Measurements from ENCODE around the gene ERI3. TPM values are rescaled to one million over a fixed set of nuclear protein-coding genes. Genes with fewer than 3 reads are reported as not detected.
A peak's percentile ranks its signal among the peaks of the same experiment; 100 is the strongest.

The ERI3 gene
- total and polyA plus RNA-seq, 2 of the 13 experiments (the other 11 are each of a cell fraction or from before 2014, with no cell fraction given), result 35.6 to 35.9 TPM

GRCh38 chr1:44212355-44213221, 142.5 kb downstream of the ERI3 start:
- H3K9me3 ChIP-seq (ENCODE audit: low read length), result no peaks in the 10 kb centered on the region
- DNase-seq (ENCODE audit: low spot score) (no peak), FAIRE-seq (no peak), ATAC-seq (no peak)
- peaks cover 3 to 18% of the 10 kb centered on the region in 2 experiments; a peak in 4 of 5 replicates for H3K36me3 ChIP-seq (replicated peaks in 1 of 2; ENCODE audit: control insufficient read depth in 1 of 2, insufficient read depth in 2 of 2, low read length in 2 of 2)
- H2AFZ ChIP-seq (ENCODE audit: low read length), result peak overlapping the region; percentile 88
- in situ Hi-C loops (cut with HindIII; ENCODE audit: extremely low pct_ligation_motif_present, low pct_unique_long_range_greater_than_20kb) (loop anchor here (25.0 kb wide), 1 partner anchor 375 kb away; no protein-coding TSS in a partner anchor), intact Hi-C loops (cut with micrococcal nuclease; ENCODE audit: unreplicated experiment) (no loop called here)
- H3K79me2 ChIP-seq (ENCODE audit: insufficient read depth, low read length), result peaks cover 5% of the 10 kb centered on the region
- H3K9ac ChIP-seq (ENCODE audit: insufficient read depth, low read depth, low read length), result peak overlapping the region; percentile 77
- CTCF ChIA-PET (ENCODE audit: low intra/inter-chr PET ratio, low total read pairs), result no interaction called here
- peak overlapping the region; percentile 97 for H3K4me2 ChIP-seq (ENCODE audit: low read depth, low read length)
- H3K4me3 ChIP-seq (replicated peaks in 1 of 3; ENCODE audit: insufficient read depth in 1 of 3, low read depth in 2 of 3, low read length in 3 of 3), result peak overlapping the region; percentile 80 to 90 (median 83)
- H3K4me1 ChIP-seq (ENCODE audit: insufficient read depth, low read length), result peaks cover 28% of the 10 kb centered on the region
- no peaks in the 10 kb centered on the region for H4K20me1 ChIP-seq (ENCODE audit: insufficient read depth, low read length)
- POLR2A ChIA-PET, result interaction anchor here (1.0 to 1.8 kb wide), 7 partner anchors 11 to 563 kb away, joined by 3 to 15 read pairs (median 3); partner anchors contain the start of gene KDM4A
- WGBS (ENCODE audit: low lambda C conversion rate), result 45% methylated on average over 9 of the region's 9 CpGs
- TSS peak; percentile 75 for BruUV-seq (replicated peaks)
- H3K27ac ChIP-seq (ENCODE audit: extremely low read length, insufficient read depth, low read length), result no peak overlapping the region
- H3K27me3 ChIP-seq (ENCODE audit: control insufficient read depth in 1 of 2, insufficient read depth in 2 of 2, low read length in 2 of 2), result no peaks in the 10 kb centered on the region; a peak in 1 of 5 replicates
- TF ChIP-seq ZNF446 (CRISPR knock-in tag; IDR thresholded peaks at IDR 0.05), result 0 out of 2 replicates have a peak, but pooled peaks have one; percentile 9
- no peak for TF ChIP-seq SP4 (CRISPR knock-in tag; IDR thresholded peaks at IDR 0.05)
- TF ChIP-seq ZNF790 (CRISPR knock-in tag; IDR thresholded peaks at IDR 0.05; ENCODE audit: borderline replicate concordance), result 0 out of 2 replicates have a peak, but pooled peaks have one; percentile 8
- TF ChIP-seq NPAS2 (CRISPR knock-in tag; IDR thresholded peaks at IDR 0.05; ENCODE audit: borderline replicate concordance), result no peak

DNA sequence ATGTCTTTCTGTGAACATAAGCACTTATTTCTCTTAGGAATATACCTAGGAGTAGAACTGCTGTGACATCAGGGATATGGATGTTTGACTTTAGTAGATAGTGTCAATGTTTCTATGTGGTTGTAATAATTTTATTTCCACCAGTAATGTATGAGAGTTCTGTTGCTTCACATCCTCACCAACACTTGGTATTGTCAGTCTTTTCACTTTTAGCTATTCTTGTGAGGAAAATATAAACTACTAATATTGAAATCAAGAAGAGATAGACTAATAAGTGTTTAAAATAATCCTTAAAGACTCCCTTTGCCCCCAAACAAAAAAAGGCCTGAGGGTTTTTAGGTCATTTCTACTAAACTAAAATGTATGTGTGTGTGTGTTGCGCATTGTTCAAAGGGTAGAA, 144.5 kb downstream of the ERI3 start:
- intact Hi-C loops (cut with micrococcal nuclease; ENCODE audit: unreplicated experiment) (no loop called here), in situ Hi-C loops (cut with HindIII; ENCODE audit: extremely low pct_ligation_motif_present, low pct_unique_long_range_greater_than_20kb) (loop anchor here (25.0 kb wide), 1 partner anchor 377 kb away; no protein-coding TSS in a partner anchor)
- Histone ChIP-seq H3K9ac (ENCODE audit: insufficient read depth, low read depth, low read length) (no peak overlapping the region), H3K36me3 (replicated peaks in 1 of 2; ENCODE audit: control insufficient read depth in 1 of 2, insufficient read depth in 2 of 2, low read length in 2 of 2) (peaks cover 0 to 12% of the 10 kb centered on the region in 2 experiments; a peak in 2 of 5 replicates), H2AFZ (ENCODE audit: low read length) (no peak overlapping the region), H3K27me3 (ENCODE audit: control insufficient read depth in 1 of 2, insufficient read depth in 2 of 2, low read length in 2 of 2) (no peaks in the 10 kb centered on the region; a peak in 2 of 5 replicates), H3K4me2 (ENCODE audit: low read depth, low read length) (no peak overlapping the region), H3K27ac (ENCODE audit: extremely low read length, insufficient read depth, low read length) (no peak overlapping the region), H3K9me3 (ENCODE audit: low read length) (no peaks in the 10 kb centered on the region), H3K79me2 (ENCODE audit: insufficient read depth, low read length) (peaks cover 5% of the 10 kb centered on the region), H3K4me3 (replicated peaks in 1 of 3; ENCODE audit: insufficient read depth in 1 of 3, low read depth in 2 of 3, low read length in 3 of 3) (no peak overlapping the region), H3K4me1 (ENCODE audit: insufficient read depth, low read length) (peaks cover 24% of the 10 kb centered on the region), H4K20me1 (ENCODE audit: insufficient read depth, low read length) (no peaks in the 10 kb centered on the region)
- DNase-seq (ENCODE audit: low spot score) (no peak), FAIRE-seq (no peak), ATAC-seq (no peak)
- POLR2A ChIA-PET, result no interaction called here
- 97% methylated on average over 1 of the region's 1 CpG for WGBS (ENCODE audit: low lambda C conversion rate)
- CTCF ChIA-PET (ENCODE audit: low intra/inter-chr PET ratio, low total read pairs), result no interaction called here
- no peak for TF ChIP-seq ZNF569 (CRISPR knock-in tag; IDR thresholded peaks at IDR 0.05; ENCODE audit: borderline replicate concordance)
- TF ChIP-seq FOXP1 (IDR thresholded peaks at IDR 0.05), result no peak
- no peak for TF ChIP-seq FOXP1 (CRISPR knock-in tag; IDR thresholded peaks at IDR 0.05)
- TF ChIP-seq ELF3 (CRISPR knock-in tag; IDR thresholded peaks at IDR 0.05), result no peak
- BruUV-seq (replicated peaks), result no TSS peak
